ENCODE measurements around the gene MATN1.

MATN1 gene

DNA sequence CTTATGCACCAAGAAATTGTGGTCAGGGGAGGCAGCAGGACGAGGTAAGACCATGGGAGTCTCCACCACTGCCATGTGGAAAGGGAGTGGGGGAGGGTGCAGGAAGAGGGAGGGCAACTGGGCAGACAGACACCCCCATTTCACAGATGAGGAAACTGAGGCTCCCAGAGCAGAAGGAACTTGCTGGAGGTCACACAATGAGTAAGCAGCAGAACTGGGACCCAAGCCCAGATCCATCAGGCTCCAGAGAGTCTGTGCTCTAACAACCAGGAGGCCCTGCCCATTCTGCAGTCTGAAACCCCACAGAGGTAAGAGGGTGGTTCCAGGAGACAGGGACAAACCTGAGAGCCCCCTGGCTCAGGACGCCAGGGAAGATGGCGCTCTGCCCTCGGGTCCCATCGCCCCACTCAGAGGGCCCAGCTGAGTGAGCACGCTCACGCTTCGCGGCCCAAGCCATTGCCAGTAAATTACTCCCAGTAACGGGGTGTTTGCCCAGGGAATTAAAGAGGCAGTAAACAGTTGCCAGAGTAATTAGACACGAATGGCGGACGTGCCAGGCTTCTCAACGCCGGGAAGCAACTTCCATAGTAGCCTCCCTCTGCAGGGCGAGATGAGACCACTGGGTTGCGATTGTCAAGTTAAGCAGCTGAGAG lies 59.2 kb downstream of the MATN1 start:
- DNase-seq (ENCODE audit: extremely low read depth, insufficient read length) = no peak
- no peak for TF ChIP-seq CTCF (IDR thresholded peaks at IDR 0.05; ENCODE audit: insufficient read depth, low read length, poor library complexity, severe bottlenecking)
- no peak overlapping the region for H3K4me3 ChIP-seq (replicated peaks; ENCODE audit: low read depth, low read length)
- no peaks in the 10 kb centered on the region; the same call in 1 of the 2 replicates for H3K27me3 ChIP-seq (replicated peaks; ENCODE audit: control insufficient read depth, insufficient read depth, low read length)
- no peaks in the 10 kb centered on the region for H3K36me3 ChIP-seq (ENCODE audit: control insufficient read depth, insufficient read depth, low read length)

DNA sequence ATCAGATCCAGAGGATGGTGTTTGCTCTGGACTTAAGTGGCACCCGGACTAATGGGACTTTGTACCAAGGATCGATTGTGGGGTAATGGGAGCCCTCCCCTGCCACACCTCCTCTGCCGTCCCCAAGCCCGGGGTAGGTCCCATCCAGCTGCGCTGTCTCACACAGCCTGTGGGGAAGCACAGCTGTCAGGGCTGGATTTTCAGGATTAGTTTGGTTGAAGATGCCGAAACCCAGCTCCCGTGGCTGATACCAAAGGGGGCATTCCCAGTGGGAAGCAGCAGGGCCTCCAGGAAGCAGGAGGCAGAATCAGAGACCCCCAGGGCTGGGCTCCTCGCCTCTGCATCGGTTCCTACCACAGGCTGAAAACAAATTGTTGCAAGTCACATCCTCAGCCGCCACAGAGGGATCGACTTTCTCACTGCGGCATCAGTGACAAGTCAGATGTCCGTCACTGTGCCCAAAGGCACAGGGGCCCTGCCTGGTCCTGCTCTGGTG lies 59.7 kb downstream of the MATN1 start:
- Histone ChIP-seq H3K27me3 (replicated peaks; ENCODE audit: control insufficient read depth, insufficient read depth, low read length) (no peaks in the 10 kb centered on the region; the same call in 1 of the 2 replicates), H3K4me3 (replicated peaks; ENCODE audit: low read depth, low read length) (no peak overlapping the region), H3K36me3 (ENCODE audit: control insufficient read depth, insufficient read depth, low read length) (no peaks in the 10 kb centered on the region)
- DNase-seq (ENCODE audit: extremely low read depth, insufficient read length) = no peak
- no peak for TF ChIP-seq CTCF (IDR thresholded peaks at IDR 0.05; ENCODE audit: insufficient read depth, low read length, poor library complexity, severe bottlenecking)

DNA sequence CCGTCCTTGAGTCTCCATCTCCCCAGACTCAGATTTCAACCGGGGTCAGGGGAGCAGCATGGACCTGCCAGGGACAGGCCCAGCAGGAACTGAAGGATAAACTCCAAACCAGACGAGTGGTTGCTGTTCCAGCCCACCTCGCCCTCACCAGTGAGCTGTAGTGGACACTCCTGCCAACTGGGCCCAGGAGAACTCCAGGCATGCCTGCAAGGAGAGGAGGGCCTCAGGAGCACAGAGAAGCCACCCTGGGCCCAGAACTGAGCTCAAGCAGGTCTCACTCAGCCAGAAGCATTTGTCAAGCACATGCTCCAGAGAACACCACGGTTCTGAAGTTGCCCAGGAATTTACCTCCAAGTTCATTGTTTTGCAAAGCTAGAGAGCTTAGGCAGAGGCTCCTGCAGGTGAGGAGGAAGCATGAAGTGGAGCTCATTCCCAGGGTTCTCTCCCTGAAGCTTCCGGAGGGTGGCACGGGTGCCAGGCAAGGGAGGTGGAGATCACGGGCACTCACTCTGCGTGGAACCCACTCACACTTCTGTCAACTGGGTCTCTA lies 61.0 kb downstream of the MATN1 start:
- Histone ChIP-seq H3K4me3 (replicated peaks; ENCODE audit: low read depth, low read length) (no peak overlapping the region), H3K27me3 (replicated peaks; ENCODE audit: control insufficient read depth, insufficient read depth, low read length) (no peaks in the 10 kb centered on the region; the same call in 1 of the 2 replicates), H3K36me3 (ENCODE audit: control insufficient read depth, insufficient read depth, low read length) (no peaks in the 10 kb centered on the region)
- no peak for DNase-seq (ENCODE audit: extremely low read depth, insufficient read length)
- no peak for TF ChIP-seq CTCF (IDR thresholded peaks at IDR 0.05; ENCODE audit: insufficient read depth, low read length, poor library complexity, severe bottlenecking)

GRCh38 chr1:30661311-30661710 lies 62.1 kb downstream of the MATN1 start:
- Histone ChIP-seq H3K27me3 (replicated peaks; ENCODE audit: control insufficient read depth, insufficient read depth, low read length) (no peaks in the 10 kb centered on the region; the same call in 1 of the 2 replicates), H3K36me3 (ENCODE audit: control insufficient read depth, insufficient read depth, low read length) (no peaks in the 10 kb centered on the region), H3K4me3 (replicated peaks; ENCODE audit: low read depth, low read length) (no peak overlapping the region)
- no peak for DNase-seq (ENCODE audit: extremely low read depth, insufficient read length)
- TF ChIP-seq CTCF (IDR thresholded peaks at IDR 0.05; ENCODE audit: insufficient read depth, low read length, poor library complexity, severe bottlenecking) = no peak
